Muscle layer of colon (tissue), 2 donors: ENCODE data around the gene CPVL.
A peak's percentile ranks its signal among the peaks of the same experiment; 100 is the strongest.

ENCODE experiments used
- H3K27ac ChIP-seq: one replicate; pipeline ENCODE4 v1.7.0; 2013; ENCODE audit warnings: low read depth, mild to moderate bottlenecking, low read length, moderate library complexity
- H3K27me3 ChIP-seq, 2 donors: one replicate each; pipeline ENCODE4 v1.7.0; 2013; ENCODE audit warnings: low read length in 2 of 2, mild to moderate bottlenecking in 2 of 2; ENCODE audit not compliant: insufficient read depth in 2 of 2, control insufficient read depth in 1 of 2
- H3K36me3 ChIP-seq: one replicate; pipeline ENCODE4 v1.7.0; 2013; ENCODE audit warnings: mild to moderate bottlenecking, low read length; ENCODE audit not compliant: insufficient read depth
- H3K4me1 ChIP-seq: one replicate; pipeline ENCODE4 v1.7.0; 2013; ENCODE audit warnings: mild to moderate bottlenecking, low read length; ENCODE audit not compliant: insufficient read depth
- H3K4me3 ChIP-seq, 2 donors: one replicate each; pipeline ENCODE4 v1.7.0; 2013; ENCODE audit warnings: low read length in 2 of 2, low read depth in 1 of 2, mild to moderate bottlenecking in 1 of 2, moderate library complexity in 1 of 2
- H3K9ac ChIP-seq: one replicate; pipeline ENCODE4 v1.7.0; 2013; ENCODE audit warnings: low read length
- H3K9me3 ChIP-seq: one replicate; pipeline ENCODE4 v1.7.0; 2013; ENCODE audit warnings: mild to moderate bottlenecking, low read length
- donor health status: abdominal sarcoma.
- donor health status: Adenocarcinoma of cecum.

The CPVL gene

DNA sequence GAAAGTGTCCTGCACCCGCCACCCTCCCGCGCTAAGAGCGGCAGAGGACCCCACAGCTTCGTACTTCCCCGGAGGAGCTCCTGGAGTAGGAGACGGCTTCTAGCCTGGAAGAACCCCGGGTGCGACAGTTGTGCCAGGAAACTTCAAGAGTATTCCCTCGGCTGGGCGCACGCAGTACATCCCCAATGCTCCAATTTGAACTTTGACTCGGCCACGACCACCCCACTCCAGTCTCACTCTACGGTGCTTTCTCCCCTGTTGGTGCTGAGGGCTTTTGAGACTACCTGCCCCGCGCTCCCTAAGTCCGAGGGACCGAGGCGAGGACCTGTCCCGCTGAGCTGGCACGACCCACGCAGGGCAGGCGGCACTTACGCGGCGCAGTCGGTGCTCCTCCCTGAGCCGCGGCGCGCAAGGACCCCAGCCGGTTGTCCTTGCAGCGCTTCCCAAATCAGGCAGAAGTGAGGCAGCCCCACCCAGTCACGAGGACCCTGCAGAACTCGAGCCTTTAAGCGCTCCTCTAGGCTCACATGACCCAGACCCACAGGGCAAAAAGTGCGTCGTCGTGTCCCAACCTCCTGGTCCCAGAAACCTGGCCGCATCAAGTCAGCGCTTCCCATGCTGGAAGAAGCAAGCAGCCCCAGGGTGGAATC is at the start of gene CPVL:
Gene CPVL, minus strand, starts transcription at position 481 of the 650 bp plus-strand sequence. CDS start 25,476 bp downstream, outside the sequence.
- H3K4me1 ChIP-seq, result no peaks in the 10 kb centered on the region
- peaks cover 0 to 11% of the 10 kb centered on the region in 2 donors for H3K27me3 ChIP-seq
- H3K4me3 ChIP-seq, result peak within 1 kb of the TSS; percentile 25 to 62
- no peaks in the 10 kb centered on the region for H3K36me3 ChIP-seq
- H3K27ac ChIP-seq, result peak within 1 kb of the TSS; percentile 24
- no peaks in the 10 kb centered on the region for H3K9me3 ChIP-seq
- no peak within 1 kb of the TSS for H3K9ac ChIP-seq

DNA sequence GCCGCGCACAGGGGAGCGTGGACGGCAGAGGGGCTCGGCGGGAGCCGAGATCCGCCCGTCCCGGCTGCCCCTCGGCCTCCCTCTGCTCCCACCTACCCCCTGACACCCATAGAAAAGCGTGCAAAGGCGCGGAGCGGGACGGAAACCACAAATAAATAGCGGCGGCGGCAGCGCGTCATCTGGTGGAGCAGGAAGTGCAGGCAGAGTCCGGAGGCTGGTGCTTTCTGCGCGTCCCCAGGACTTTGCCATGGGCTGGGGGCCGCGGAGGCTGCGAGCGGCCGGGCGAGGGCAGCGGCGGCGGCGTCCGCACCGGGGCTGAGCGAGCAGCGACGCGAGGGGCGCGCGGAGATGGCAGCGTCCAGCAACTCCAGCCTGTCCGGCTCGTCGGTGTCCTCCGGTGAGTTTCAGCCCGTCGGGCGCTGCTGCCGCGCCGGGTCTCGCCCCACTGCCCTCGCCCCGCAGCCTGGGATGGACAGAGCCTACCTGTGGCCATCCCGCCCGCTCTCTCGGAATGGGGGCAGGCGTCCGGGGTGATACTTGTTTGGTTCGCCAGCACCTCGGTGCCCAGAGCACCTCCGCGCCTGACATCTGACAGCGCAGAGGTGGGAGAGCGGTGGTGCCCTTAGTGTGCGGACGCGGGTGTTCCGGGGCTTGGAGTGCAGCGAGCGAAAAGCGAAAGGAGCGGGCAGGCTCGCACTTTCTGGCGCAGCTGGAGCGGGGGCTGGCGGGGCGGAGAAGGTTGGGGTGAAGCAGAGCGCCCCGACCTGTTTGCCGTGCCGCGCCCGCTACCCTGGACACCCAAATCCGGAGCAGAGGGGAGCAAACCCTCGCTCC is 48.5 kb upstream of the CPVL start, which contains the start of gene CHN2:
Gene CHN2, plus strand, starts transcription at position 182 of the 834 bp plus-strand sequence.
- H3K27ac ChIP-seq, result peak within 1 kb of the TSS; percentile 31
- H3K36me3 ChIP-seq, result no peaks in the 10 kb centered on the region
- H3K9me3 ChIP-seq, result no peaks in the 10 kb centered on the region
- H3K4me3 ChIP-seq, result peak within 1 kb of the TSS; percentile 52 to 66
- peaks cover 5 to 19% of the 10 kb centered on the region in 2 donors for H3K27me3 ChIP-seq
- no peak within 1 kb of the TSS for H3K9ac ChIP-seq
- H3K4me1 ChIP-seq, result no peaks in the 10 kb centered on the region

DNA sequence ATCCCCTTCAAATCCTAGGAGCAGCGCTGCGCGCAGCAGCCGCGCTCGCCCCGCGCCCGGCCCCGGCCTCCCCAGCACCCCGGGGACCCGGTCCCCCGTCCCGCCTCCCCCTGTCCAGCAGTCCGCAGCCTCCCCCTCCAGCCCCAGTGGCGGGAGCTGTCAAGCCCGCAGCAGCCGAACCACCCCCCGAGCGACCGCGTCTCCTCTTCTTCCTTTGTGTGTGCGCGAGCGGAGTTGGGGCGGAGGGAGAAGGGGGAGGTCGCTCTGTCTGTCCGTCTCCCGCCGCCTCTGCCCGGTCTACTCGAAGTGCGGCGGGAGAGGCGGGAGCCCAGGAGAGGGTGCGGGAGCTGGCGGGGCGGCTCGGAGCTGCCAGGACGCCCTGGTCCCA is 47.9 kb upstream of the CPVL start:
- Histone ChIP-seq H3K9me3 (no peaks in the 10 kb centered on the region), H3K27ac (no peak overlapping the region), H3K36me3 (no peaks in the 10 kb centered on the region), H3K4me1 (no peaks in the 10 kb centered on the region), H3K27me3 (peaks cover 5 to 19% of the 10 kb centered on the region in 2 donors), H3K9ac (no peak overlapping the region), H3K4me3 (peak overlapping the region; percentile 52 to 66)

DNA sequence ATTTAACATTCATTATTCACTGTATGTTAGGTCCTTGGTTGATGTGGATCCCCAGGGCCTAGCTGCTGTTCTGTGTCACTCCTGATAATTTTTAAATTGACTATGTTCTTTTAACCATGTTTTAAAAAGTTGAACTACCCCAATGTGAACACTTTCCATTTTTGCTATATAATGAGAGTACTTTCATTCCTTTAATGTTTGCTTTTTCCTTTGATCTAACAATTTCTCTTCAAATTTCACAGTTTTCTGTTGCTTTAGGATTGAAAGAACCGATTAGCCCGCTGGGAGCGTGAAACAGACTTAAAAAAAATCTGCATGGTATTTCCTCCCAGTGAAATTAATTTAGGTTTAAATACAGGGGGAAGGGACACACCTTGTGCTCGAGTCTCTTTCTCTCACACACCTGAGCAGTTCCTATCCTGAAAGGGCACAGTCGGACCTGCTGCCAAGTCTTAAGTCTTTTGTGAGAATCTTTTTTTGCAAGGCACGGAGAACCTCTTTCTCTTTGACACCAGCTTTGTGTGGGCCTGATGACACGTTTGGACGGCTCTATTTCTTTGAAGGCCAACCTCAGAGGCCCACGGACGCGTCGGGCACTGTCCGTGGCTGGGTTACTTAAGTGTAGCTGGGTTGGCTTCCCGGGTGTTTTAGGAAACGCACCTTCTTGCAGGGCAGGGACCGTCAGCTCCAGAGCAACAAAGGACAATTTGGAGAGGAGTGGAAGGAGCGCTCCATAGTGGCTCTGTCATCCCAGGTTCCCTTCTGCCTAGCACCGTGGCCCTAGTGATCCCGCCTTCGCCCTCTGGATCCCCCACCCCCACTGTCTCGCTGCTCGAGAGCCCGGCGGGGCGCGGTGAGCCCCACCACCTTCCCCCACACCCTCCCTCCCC is 47.2 kb upstream of the CPVL start:
- no peaks in the 10 kb centered on the region for H3K36me3 ChIP-seq
- no peak overlapping the region for H3K4me3 ChIP-seq
- H3K9me3 ChIP-seq, result no peaks in the 10 kb centered on the region
- no peak overlapping the region for H3K27ac ChIP-seq
- H3K27me3 ChIP-seq, result peaks cover 5 to 19% of the 10 kb centered on the region in 2 donors
- H3K4me1 ChIP-seq, result no peaks in the 10 kb centered on the region
- H3K9ac ChIP-seq, result no peak overlapping the region

DNA sequence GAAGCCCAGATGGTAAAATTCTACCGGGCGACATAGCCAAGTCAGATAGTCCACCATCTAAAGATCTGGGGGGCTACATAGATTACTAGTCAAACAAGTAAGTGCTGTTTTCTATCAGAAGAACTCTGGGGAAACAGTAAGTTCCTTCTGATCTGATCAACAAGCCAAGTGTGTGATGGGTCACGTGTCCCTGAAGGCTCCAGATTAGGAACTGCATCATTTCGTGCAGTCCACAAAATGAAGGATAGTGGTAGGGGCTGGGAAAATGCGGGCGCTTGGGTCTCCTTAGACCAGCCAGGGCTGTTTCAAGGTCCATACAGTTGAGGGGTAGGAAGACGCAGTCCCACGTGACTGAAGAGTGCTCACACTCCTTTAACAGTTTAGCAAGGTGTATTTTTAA is 46.5 kb upstream of the CPVL start:
- Histone ChIP-seq H3K9ac (no peak overlapping the region), H3K36me3 (no peaks in the 10 kb centered on the region), H3K4me3 (no peak overlapping the region), H3K27me3 (peaks cover 5 to 19% of the 10 kb centered on the region in 2 donors), H3K27ac (no peak overlapping the region), H3K9me3 (no peaks in the 10 kb centered on the region), H3K4me1 (no peaks in the 10 kb centered on the region)

DNA sequence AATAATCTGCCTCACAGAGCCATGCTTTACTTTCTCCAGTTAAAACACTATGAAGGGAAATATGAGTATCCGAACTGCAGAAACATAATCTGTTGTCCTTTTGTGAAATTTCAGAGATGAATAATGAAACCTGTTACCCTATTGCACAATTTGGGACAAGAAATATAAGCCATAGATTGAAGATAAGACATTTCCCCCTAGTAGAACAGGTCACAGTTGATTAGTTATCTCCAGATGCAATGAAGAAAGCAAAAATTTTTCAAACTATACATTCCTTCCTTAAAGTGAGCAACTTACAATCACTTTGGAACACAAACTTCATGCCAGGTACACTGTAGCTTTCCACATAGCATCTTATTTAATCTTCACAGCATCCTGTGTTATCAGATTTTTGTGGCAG is 46.0 kb upstream of the CPVL start:
- H3K4me3 ChIP-seq, result no peak overlapping the region
- no peak overlapping the region for H3K9ac ChIP-seq
- no peaks in the 10 kb centered on the region for H3K9me3 ChIP-seq
- H3K36me3 ChIP-seq, result no peaks in the 10 kb centered on the region
- H3K4me1 ChIP-seq, result no peaks in the 10 kb centered on the region
- peaks cover 3 to 19% of the 10 kb centered on the region in 2 donors for H3K27me3 ChIP-seq
- no peak overlapping the region for H3K27ac ChIP-seq

DNA sequence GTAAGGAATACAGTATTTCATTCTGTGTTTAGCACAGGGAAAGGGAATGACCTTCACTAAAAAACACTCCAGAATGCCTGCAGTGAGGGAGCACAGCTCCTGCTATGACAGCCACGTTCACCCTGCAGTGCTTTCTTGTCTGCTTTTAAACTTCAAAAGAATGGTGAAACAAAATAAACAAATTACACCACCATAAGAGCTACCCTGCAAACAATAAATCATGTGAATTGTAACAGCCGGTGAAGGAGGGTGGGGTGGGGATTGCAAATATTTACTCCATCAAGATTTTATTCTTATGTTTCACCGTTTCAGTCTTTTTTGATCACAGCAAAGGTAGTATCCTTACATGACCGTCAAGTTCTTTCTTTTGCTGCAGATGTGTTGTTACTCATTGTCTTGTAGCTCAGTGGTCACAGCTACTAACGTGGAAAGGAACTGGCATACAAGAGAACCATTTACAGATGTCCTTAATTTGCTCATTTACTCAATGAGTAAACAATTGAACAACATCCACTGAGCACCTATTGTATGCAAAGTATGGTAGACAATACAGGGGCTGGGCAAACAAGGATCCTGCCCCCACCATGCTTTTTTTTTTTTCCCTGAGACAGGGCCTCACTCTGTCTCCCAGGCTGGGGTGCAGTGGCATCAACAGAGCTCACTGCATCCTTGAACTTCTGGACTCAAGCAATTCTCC is 44.2 kb upstream of the CPVL start:
- no peaks in the 10 kb centered on the region for H3K36me3 ChIP-seq
- no peaks in the 10 kb centered on the region for H3K9me3 ChIP-seq
- H3K4me1 ChIP-seq, result no peaks in the 10 kb centered on the region
- H3K4me3 ChIP-seq, result no peak overlapping the region
- no peak overlapping the region for H3K9ac ChIP-seq
- H3K27ac ChIP-seq, result no peak overlapping the region
- peaks cover 0 to 19% of the 10 kb centered on the region in 2 donors for H3K27me3 ChIP-seq

DNA sequence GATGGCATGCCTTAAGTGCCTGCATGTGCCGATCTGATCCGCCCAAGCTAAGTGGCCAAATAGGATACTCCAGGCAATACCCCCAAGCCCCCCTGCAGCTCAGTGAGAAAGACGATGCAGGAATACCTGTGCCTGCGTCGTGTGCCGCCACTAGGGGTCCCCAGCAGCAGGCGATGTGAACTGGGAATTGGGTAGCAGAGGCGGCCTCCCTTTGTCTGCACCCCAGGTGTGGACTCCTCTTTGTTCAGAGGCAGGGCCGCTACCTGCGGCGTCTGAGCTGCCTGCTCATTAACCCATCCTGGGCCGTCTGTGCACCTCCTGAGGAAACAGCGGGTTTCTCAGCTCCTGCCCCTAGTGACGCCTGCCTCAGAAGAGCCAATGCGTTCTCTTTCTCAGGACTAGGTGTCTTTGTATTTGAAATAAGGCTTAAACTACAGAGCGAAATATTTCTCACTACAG is 43.4 kb upstream of the CPVL start:
- Histone ChIP-seq H3K9ac (no peak overlapping the region), H3K36me3 (no peaks in the 10 kb centered on the region), H3K4me1 (no peaks in the 10 kb centered on the region), H3K27me3 (peaks cover 0 to 15% of the 10 kb centered on the region in 2 donors), H3K27ac (no peak overlapping the region), H3K9me3 (no peaks in the 10 kb centered on the region), H3K4me3 (no peak overlapping the region)

DNA sequence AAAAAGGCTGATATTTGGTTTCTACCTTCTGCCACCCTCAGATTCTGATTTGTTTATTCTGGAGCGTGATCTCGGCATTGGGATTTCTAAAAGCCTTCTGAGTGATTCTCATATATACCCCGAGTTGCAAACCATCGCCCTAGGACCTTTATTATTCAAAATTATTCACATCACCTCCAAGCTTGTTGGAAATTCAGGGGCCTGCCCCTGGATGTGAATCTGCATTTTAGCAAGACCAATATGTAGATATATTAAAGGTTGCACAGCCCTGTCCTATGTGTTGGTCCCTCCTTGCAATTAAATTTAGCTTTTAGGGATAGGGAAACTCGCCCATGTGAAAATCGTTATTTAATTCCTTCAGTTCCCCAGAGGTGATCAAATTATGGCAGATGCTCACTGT is 39.3 kb upstream of the CPVL start:
- H3K27me3 ChIP-seq, result no peaks in the 10 kb centered on the region
- H3K27ac ChIP-seq, result no peak overlapping the region
- H3K9me3 ChIP-seq, result no peaks in the 10 kb centered on the region
- H3K4me1 ChIP-seq, result no peaks in the 10 kb centered on the region
- H3K9ac ChIP-seq, result no peak overlapping the region
- H3K4me3 ChIP-seq, result no peak overlapping the region
- no peaks in the 10 kb centered on the region for H3K36me3 ChIP-seq

DNA sequence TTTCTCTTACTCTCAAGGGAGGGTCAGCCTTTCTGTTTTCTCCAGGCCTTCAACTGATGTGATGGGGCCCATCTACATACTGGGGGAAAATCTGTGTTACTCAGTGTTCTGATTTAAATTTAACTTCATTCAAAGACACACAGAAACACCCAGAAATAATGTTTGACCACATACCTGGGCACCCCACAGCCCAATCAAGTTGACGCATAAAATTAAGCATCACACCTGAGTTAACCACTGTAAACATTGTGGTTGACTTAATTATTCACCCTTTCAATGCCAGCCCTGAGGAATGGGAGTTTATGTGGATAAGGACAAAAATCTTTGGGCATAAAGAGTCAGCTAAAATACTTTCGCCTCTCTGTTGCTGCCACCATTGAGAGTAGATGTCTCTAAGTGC is 38.3 kb upstream of the CPVL start:
- H3K9me3 ChIP-seq, result no peaks in the 10 kb centered on the region
- H3K9ac ChIP-seq, result no peak overlapping the region
- H3K4me3 ChIP-seq, result no peak overlapping the region
- H3K4me1 ChIP-seq, result no peaks in the 10 kb centered on the region
- no peaks in the 10 kb centered on the region for H3K36me3 ChIP-seq
- H3K27ac ChIP-seq, result no peak overlapping the region
- no peaks in the 10 kb centered on the region for H3K27me3 ChIP-seq
